Activated CD8-positive, alpha-beta T cell treated with anti-CD3 and anti-CD28 coated beads for 36 hours (primary cell): ENCODE results near the gene SHFL. TPM values are rescaled to one million over a fixed set of nuclear protein-coding genes. Genes with fewer than 3 reads are reported as not detected.

ENCODE experiments used
- ATAC-seq: fragments of 200-7000 bp; cut with Tn5 transposase; one replicate; pipeline ENCODE4 v1.10.0; 2021; ENCODE audit warnings: mild to moderate bottlenecking, moderate library complexity
- CTCF ChIA-PET: fragments of 350-600 bp; sonication (Branson Sonifier 250); formaldehyde crosslinking; loops from one replicate; lab custom pipeline; 2021; ENCODE audit warnings: antibody characterized with exemption; lab: Charles Lee
- POLR2A ChIA-PET: fragments of 350-600 bp; sonication (Branson Sonifier 250); formaldehyde crosslinking; loops from one replicate; lab custom pipeline; 2021; ENCODE audit warnings: antibody characterized with exemption; lab: Charles Lee
- DNase-seq: peaks from one replicate; pipeline ENCODE4 v3.0.0-alpha.2; 2020
- H3K27ac Mint-ChIP-seq: one replicate; pipeline ENCODE4 v1.8.0; 2021; ENCODE audit warnings: mild to moderate bottlenecking, mixed read lengths
- H3K27me3 Mint-ChIP-seq: one replicate; pipeline ENCODE4 v1.8.0; 2021; ENCODE audit warnings: mixed read lengths
- H3K36me3 Mint-ChIP-seq: one replicate; pipeline ENCODE4 v1.8.0; 2021; ENCODE audit warnings: low read depth, mixed read lengths
- H3K4me1 Mint-ChIP-seq: one replicate; pipeline ENCODE4 v1.8.0; 2021; ENCODE audit warnings: low read depth, mixed read lengths
- H3K4me3 Mint-ChIP-seq: one replicate; pipeline ENCODE4 v1.8.0; 2021; ENCODE audit warnings: mild to moderate bottlenecking, moderate library complexity, mixed read lengths
- H3K9me3 Mint-ChIP-seq: one replicate; pipeline ENCODE4 v1.8.0; 2021; ENCODE audit warnings: mixed read lengths
- CTCF ChIP-seq: fragments of 200-600 bp; IDR thresholded peaks from one replicate; pipeline ENCODE4 v1.8.0; 2022; ENCODE audit warnings: antibody characterized with exemption, mild to moderate bottlenecking
- intact Hi-C: fragments of 100-400 bp; cut with micrococcal nuclease; formaldehyde crosslinking; loops from one replicate; pipeline ENCODE4 v1.10.0; 2022
- total RNA-seq, 2 experiments: library from RNA; stranded (reverse); gene quantifications; one replicate each; pipeline ENCODE4 v1.2.3, GENCODE V29; 2021

Gene SHFL
- total RNA-seq: 10 to 100 TPM; 45.6 to 49.5 TPM

GRCh38 chr19:10085641-10086590 lies at the start of gene SHFL:
Gene SHFL (plus strand): TSS chr19:10086317. CDS start chr19:10086428, 111 bp downstream.
- DNase-seq (peak; percentile 85), ATAC-seq (peak; percentile 93)
- H3K4me3 Mint-ChIP-seq: peak within 1 kb of the TSS; percentile 80
- H3K9me3 Mint-ChIP-seq: no peaks in the 10 kb centered on the region
- H3K4me1 Mint-ChIP-seq: peaks cover 13% of the 10 kb centered on the region
- no peaks in the 10 kb centered on the region for H3K27me3 Mint-ChIP-seq
- POLR2A ChIA-PET: interaction anchor here (0.5 to 27.0 kb wide), 3 partner anchors 21 to 123 kb away, joined by 3 to 521 read pairs (median 13); partner anchors contain the start of genes EIF3G, P2RY11 and PPAN
- intact Hi-C loops: no loop called here
- peaks cover 18% of the 10 kb centered on the region for H3K36me3 Mint-ChIP-seq
- TF ChIP-seq CTCF: no peak
- peak within 1 kb of the TSS; percentile 85 for H3K27ac Mint-ChIP-seq
- CTCF ChIA-PET: interaction anchor here (1.0 to 1.4 kb wide), 2 partner anchors 27 to 59 kb away, joined by 3 to 4 read pairs; no protein-coding TSS in a partner anchor

DNA sequence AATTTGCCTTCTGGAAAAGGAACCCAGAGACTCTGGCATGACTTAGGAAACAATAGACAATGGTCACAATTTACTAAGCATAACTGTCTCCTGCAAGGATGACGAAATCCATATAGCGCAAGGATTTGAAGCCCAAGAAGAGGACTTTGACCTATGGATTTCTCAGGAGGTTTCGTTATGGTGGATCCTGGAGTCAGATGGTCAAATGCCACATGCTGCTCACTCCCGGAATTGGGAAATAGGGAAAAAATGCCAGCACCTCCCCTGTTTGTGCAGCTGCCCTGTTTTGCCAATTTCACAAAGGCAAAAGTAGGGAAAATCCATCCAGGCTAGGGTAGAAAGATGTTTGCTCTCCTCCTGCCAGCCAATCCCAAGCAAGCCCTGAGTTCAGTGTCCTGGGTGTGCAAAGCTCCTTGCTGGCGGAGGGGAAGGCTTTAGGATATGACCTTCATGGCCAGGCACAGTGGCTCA lies 49.5 kb upstream of the SHFL start:
- H3K4me1 Mint-ChIP-seq: no peaks in the 10 kb centered on the region
- no peaks in the 10 kb centered on the region for H3K36me3 Mint-ChIP-seq
- CTCF ChIA-PET: interaction anchor here (2.5 kb wide), 1 partner anchor 9 kb away, joined by 10 read pairs; no protein-coding TSS in a partner anchor
- TF ChIP-seq CTCF: no peak
- H3K9me3 Mint-ChIP-seq: no peaks in the 10 kb centered on the region
- DNase-seq (no peak), ATAC-seq (no peak)
- H3K27ac Mint-ChIP-seq: no peak overlapping the region
- intact Hi-C loops: no loop called here
- peaks cover 19% of the 10 kb centered on the region for H3K27me3 Mint-ChIP-seq
- no peak overlapping the region for H3K4me3 Mint-ChIP-seq
- POLR2A ChIA-PET: no interaction called here

GRCh38 chr19:10037367-10037766 lies 48.8 kb upstream of the SHFL start:
- H3K27ac Mint-ChIP-seq: no peak overlapping the region
- POLR2A ChIA-PET: no interaction called here
- H3K36me3 Mint-ChIP-seq: no peaks in the 10 kb centered on the region
- CTCF ChIA-PET: interaction anchor here (2.5 kb wide), 1 partner anchor 10 kb away, joined by 10 read pairs; no protein-coding TSS in a partner anchor
- intact Hi-C loops: no loop called here
- no peaks in the 10 kb centered on the region for H3K4me1 Mint-ChIP-seq
- no peak for DNase-seq
- H3K27me3 Mint-ChIP-seq: peaks cover 16% of the 10 kb centered on the region
- no peak overlapping the region for H3K4me3 Mint-ChIP-seq
- no peak for TF ChIP-seq CTCF
- ATAC-seq: no peak
- H3K9me3 Mint-ChIP-seq: peaks cover 3% of the 10 kb centered on the region

DNA sequence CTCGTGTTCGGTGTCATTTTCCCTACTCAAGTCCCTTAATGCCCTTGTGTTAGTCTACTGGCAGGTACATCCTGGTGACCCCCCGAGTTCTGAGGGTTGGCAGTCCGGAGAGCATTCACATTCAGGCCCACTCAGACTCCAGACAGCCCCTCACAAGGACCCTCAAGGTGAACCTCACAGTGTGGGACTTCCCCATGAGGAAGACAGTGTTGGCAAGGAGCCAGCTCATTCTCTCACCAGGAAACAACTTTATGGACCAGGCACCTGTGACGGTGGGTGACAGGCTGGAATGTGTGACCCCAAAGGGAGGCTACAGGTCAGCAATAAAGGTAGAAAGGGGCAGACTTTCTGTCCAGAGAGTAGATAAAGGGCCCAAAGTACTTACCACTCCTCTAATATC lies 48.3 kb upstream of the SHFL start:
- intact Hi-C loops: no loop called here
- no peak for DNase-seq
- Mint-ChIP-seq H3K27me3 (peaks cover 14% of the 10 kb centered on the region), H3K9me3 (peaks cover 6% of the 10 kb centered on the region), H3K27ac (no peak overlapping the region), H3K36me3 (no peaks in the 10 kb centered on the region), H3K4me3 (no peak overlapping the region), H3K4me1 (no peaks in the 10 kb centered on the region)
- CTCF ChIA-PET: interaction anchor here (2.5 kb wide), 1 partner anchor 10 kb away, joined by 10 read pairs; no protein-coding TSS in a partner anchor
- no peak for ATAC-seq
- POLR2A ChIA-PET: no interaction called here
- TF ChIP-seq CTCF: no peak
